GM19099 (cell line): ENCODE data around the gene MTMR11.

Source experiments
- POLR2A ChIP-seq: IDR thresholded peaks from 3 replicates; pipeline ENCODE4 v1.6.1; 2011; ENCODE audit warnings: low read depth; ENCODE audit not compliant: insufficient read length; ENCODE audit errors: extremely low read depth

Gene MTMR11

DNA sequence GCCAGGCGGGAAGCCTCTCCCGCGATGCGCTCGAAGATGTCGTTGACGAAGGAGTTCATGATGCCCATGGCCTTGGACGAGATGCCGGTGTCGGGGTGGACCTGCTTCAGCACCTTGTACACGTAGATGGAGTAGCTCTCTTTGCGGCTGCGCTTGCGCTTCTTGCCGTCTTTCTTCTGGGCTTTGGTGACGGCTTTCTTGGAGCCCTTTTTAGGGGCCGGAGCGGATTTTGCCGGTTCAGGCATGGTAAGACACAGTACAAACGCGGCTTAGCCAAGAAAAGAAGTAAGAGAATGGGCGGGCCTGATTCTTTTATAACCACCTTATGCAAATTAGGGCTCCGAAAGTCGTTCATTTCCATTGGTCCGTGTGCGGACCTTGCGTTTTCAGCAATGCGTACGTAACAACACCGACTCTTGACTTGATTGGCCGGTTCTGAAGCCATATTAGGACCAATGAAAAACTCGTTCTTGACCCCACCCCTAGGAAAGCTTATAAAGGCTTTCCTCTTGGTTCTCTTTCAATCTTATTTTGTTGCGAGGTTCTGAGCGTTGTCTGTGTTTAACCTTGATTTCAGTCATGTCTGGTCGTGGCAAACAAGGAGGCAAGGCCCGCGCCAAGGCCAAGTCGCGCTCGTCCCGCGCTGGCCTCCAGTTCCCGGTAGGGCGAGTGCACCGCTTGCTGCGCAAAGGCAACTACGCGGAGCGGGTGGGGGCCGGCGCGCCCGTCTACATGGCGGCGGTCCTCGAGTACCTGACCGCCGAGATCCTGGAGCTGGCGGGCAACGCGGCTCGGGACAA lies 50.1 kb downstream of the MTMR11 start:
- TF ChIP-seq POLR2A, result peak; percentile 92

DNA sequence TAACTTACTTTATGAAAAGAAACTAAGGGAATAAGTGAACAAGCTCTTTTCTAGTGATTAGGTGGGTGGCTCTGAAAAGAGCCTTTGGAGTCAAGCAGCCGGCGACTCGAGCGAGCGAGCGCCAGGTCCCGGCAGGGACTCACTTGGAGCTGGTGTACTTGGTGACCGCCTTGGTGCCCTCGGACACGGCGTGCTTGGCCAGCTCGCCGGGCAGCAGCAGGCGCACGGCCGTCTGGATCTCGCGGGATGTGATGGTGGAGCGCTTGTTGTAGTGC lies 50.6 kb downstream of the MTMR11 start:
- peak; percentile 83 for TF ChIP-seq POLR2A

DNA sequence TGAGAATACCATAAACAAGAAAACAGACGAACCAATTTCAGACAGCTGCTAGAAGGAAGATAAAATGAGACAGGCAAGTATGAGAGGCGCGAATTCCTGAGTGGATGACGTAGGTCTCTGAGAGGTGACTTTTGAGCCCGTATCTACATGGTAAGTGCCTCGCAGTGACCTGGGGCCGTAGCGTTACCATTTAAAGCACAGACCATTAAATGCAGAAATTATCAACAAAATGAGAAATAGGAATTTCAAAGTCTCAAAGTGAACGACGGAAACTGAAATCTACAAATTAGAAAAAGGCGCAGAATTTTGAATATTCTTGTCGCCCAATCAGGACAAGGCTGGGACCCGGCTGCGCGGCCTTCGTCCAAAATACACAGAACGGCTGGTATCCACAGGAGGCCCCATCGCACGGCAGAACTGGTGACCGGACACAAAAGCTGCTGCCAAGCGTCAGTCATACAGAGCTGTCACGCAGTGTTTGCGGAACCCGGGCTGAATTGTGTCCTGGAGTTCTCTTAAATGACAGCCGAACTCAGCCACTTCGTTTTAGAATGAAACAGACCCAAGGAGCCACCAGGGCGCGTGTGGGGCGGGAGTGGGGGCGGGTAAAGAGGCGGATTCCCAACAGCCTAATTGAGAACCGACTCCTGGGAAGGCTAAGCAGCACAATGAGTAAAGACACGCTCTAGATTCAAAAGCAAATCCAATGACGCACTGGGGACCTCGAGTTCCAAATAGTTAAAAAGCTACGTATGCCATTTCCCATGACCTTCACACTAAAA lies 51.1 kb downstream of the MTMR11 start:
- peak; percentile 70 for TF ChIP-seq POLR2A

DNA sequence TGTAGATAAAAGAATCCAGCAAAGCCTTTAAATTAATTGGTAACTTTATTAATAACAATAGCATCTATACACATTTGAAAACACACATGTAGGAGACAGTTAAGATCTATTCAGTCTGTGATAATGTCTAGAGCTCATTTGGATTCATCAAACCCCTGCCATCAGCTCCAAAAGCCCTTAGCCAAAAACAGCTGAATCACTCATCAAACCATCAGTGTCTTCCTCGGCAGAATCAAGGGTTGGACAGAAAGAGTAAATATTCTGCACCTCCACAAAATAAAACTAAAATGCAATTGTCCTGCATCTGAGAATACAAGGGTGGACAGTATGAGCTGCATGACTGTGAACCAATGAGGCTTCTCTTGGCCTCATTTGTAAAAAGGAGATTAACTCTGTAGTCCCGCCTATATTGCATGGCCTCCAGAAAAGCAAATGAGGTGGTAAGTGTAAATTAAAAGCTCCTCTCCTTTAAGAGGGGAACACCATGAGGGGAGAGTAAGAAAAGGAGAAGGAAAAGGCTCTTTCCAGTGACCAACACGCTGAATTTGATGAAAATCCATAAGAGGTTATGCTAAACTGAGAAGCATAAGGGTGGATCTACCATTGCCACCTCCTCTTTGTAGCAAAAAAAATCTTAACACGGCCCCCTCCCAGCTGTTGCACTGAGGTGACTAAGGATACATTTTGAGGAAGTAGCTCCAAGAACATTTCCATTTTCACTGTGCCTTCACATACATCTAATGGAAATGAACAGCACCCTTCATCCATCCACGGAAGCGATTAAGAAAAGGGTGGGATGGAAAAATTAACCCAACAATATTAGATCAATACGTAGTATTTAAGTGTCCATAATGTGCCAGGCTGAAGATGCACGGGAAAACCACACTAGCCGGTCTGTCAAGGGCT lies 52.0 kb downstream of the MTMR11 start:
- TF ChIP-seq POLR2A, result no peak

DNA sequence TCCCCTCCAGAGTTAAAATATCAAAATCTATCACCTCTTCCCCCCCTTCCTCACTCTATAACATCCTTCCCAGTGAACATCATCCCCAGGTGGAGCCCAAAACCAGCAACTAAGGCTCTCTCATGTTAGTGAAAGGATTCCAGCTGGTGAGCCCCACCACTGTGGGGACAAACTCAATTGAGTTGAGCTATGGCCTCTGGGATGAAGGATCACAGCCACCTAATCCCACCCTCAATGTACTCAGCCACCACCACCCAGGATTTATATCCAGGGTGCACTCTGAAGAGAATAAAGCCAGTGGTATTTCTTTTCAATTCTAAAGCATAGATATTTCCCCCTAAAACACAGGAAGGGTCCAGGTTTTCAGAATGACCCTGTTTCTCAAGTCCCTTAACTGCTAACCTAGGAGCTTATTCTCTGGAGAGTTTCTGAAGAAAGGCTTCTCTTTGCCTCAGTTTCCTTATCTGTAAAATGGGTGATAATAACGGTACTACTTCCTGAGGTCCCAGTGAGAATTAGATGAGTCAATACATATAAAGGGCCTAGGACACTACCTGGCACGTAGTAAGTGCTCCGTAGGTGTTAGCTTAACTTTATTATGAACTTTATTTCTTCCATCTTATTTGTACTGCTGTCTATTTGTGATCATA lies 53.0 kb downstream of the MTMR11 start:
- TF ChIP-seq POLR2A, result no peak

DNA sequence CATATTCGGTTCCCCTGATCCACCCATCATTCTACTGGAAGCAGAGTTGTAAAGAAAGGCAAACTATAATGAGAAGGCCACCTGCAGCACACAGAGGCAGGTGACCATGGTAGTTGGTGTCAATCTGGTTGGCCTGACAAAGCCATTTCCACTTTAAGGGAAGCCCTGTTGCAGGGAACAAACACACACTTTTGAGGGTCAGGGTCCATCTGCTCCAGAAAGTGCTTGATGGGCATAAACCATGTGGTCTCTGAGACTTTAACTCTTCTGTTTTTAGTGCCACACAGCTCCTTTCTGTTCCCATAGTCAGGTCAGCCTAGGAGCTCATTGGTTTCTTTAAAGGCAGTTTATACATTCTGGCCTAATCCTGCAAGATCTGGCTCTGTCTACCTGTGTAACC lies 54.8 kb downstream of the MTMR11 start:
- TF ChIP-seq POLR2A, result no peak

DNA sequence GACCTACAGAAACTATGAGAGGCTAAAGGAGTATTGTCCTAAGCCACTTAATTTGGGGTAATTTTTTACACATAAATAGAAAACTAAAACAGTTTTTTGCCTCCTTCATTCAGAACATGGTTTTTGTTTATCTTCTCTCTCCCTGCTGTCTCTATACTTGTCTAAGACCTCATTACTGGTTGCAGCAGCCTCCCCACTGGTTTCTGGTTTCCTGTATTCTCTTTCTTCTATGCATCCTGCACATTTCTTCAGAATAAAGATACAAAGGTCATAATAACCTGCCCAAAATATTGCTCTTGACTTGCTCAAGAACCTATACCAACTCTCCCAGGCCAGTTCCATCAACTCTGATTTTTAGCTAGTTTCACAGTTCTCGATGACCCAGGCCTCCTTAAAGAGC lies 57.1 kb downstream of the MTMR11 start:
- TF ChIP-seq POLR2A, result no peak
